H1 (cell line): Measurements from ENCODE around the gene SLC9B2. TPM values are rescaled to one million over a fixed set of nuclear protein-coding genes. Genes with fewer than 3 reads are reported as not detected.

Experiments
- CTCF ChIA-PET: fragments of 300-600 bp; sonication (Branson Sonifier 250); formaldehyde crosslinking; loops from one replicate; lab custom pipeline; 2021; ENCODE audit not compliant: partially characterized antibody; lab: Charles Lee
- POLR2A ChIA-PET: fragments of 300-600 bp; sonication (Branson Sonifier 250); formaldehyde crosslinking; loops from one replicate; lab custom pipeline; 2021; ENCODE audit warnings: inconsistent platforms; ENCODE audit not compliant: partially characterized antibody; lab: Charles Lee
- DNase-seq, 2 experiments: peaks; one replicate each; pipeline versions ENCODE4 v3.0.0 to v3.0.0-alpha.2; 2010 to 2022; ENCODE audit warnings: low spot score in 2 of 2, low read depth in 1 of 2, mixed read lengths in 1 of 2
- FAIRE-seq: peaks from 2 replicates; lab custom pipeline; 2011; peaks lifted over from hg19 to GRCh38; lab: Jason Lieb, UNC
- H2AFZ ChIP-seq: 2 replicates; pipeline ENCODE4 v1.8.1; 2012; ENCODE audit warnings: low read length, inconsistent platforms
- H2AK5ac ChIP-seq: 2 replicates; pipeline ENCODE4 v1.6.1; 2013; ENCODE audit warnings: low read depth, low read length
- H2BK120ac ChIP-seq: replicated peaks from 2 replicates; pipeline ENCODE3; 2013; ENCODE audit warnings: low read depth, low read length, inconsistent platforms
- H2BK12ac ChIP-seq: 2 replicates; pipeline ENCODE4 v1.6.1; 2013; ENCODE audit warnings: low read depth, low read length
- H2BK15ac ChIP-seq: 2 replicates; pipeline ENCODE4 v1.6.1; 2013; ENCODE audit warnings: low read length
- H2BK20ac ChIP-seq: 2 replicates; pipeline ENCODE4 v1.6.1; 2013; ENCODE audit warnings: low read length
- H2BK5ac ChIP-seq: 2 replicates; pipeline ENCODE4 v1.6.1; 2013; ENCODE audit warnings: low read depth, low read length
- H3K14ac ChIP-seq: 2 replicates; pipeline ENCODE4 v1.6.1; 2013; ENCODE audit warnings: inconsistent platforms; ENCODE audit not compliant: insufficient read length
- H3K18ac ChIP-seq: 2 replicates; pipeline ENCODE4 v1.6.1; 2013; ENCODE audit warnings: low read length; ENCODE audit errors: extremely low read depth
- H3K23ac ChIP-seq: 2 replicates; pipeline ENCODE4 v1.6.1; 2013; ENCODE audit warnings: inconsistent platforms; ENCODE audit not compliant: insufficient read length
- H3K23me2 ChIP-seq: 2 replicates; pipeline ENCODE4 v1.6.1; 2013; ENCODE audit warnings: low read depth, low read length
- H3K27ac ChIP-seq: 2 replicates; pipeline ENCODE4 v1.6.1; 2011; ENCODE audit warnings: low read depth, low read length, inconsistent platforms
- H3K27me3 ChIP-seq, 4 experiments: replicated peaks in 1 of 4; 1 replicate in 1 of 4; 2 replicates in 3 of 4; pipeline versions ENCODE4 v1.6.1 to v1.8.1; 2011 to 2013; ENCODE audit warnings: low read length in 3 of 4, mild to moderate bottlenecking in 3 of 4, inconsistent platforms in 2 of 4, mixed read lengths in 2 of 4, moderate library complexity in 1 of 4; ENCODE audit not compliant: control insufficient read depth in 3 of 4, insufficient read depth in 3 of 4; ENCODE audit errors: extremely low read depth in 1 of 4
- H3K36me3 ChIP-seq, 4 experiments: 2 replicates each; pipeline versions ENCODE4 v1.6.1 to v1.8.1; 2011 to 2013; ENCODE audit warnings: mild to moderate bottlenecking in 4 of 4, low read length in 3 of 4, moderate library complexity in 2 of 4, control low read depth in 1 of 4, inconsistent platforms in 1 of 4; ENCODE audit not compliant: insufficient read depth in 4 of 4, control insufficient read depth in 2 of 4
- H3K4ac ChIP-seq: replicated peaks from 2 replicates; pipeline ENCODE3; 2013; ENCODE audit warnings: low read length, low read depth, mixed read lengths, inconsistent platforms; ENCODE audit not compliant: insufficient read length
- H3K4me1 ChIP-seq, 4 experiments: replicated peaks in 1 of 4; 1 replicate in 1 of 4; 2 replicates in 3 of 4; pipeline versions ENCODE4 v1.6.1 to v1.8.1; 2011 to 2013; ENCODE audit warnings: low read length in 3 of 4, inconsistent platforms in 2 of 4, mixed read lengths in 1 of 4; ENCODE audit not compliant: insufficient read depth in 4 of 4, control insufficient read depth in 3 of 4
- H3K4me2 ChIP-seq, 2 experiments: 2 replicates each; pipeline versions ENCODE4 v1.6.1 to v1.8.1; 2011 to 2013; ENCODE audit warnings: low read depth in 2 of 2, low read length in 2 of 2, control low read depth in 1 of 2, inconsistent platforms in 1 of 2, mild to moderate bottlenecking in 1 of 2; ENCODE audit not compliant: insufficient read depth in 1 of 2
- H3K4me3 ChIP-seq, 4 experiments: fragments of 200-600, 300-600 bp in 1 of 4; sonication (generic), shearing (Covaris generic), sonication (Bioruptor Twin) in 1 of 4; 2 replicates each; pipeline versions ENCODE4 v1.5.1 to v1.8.1; 2011 to 2016; ENCODE audit warnings: low read length in 4 of 4, low read depth in 3 of 4, control low read depth in 2 of 4, inconsistent platforms in 2 of 4, mild to moderate bottlenecking in 2 of 4, mixed read lengths in 1 of 4, moderate library complexity in 1 of 4; ENCODE audit not compliant: insufficient read depth in 2 of 4; ENCODE audit errors: extremely low read depth in 1 of 4
- H3K56ac ChIP-seq: replicated peaks from 2 replicates; pipeline ENCODE3; 2013; ENCODE audit warnings: low read depth, mild to moderate bottlenecking, mixed read lengths, low read length, inconsistent platforms; ENCODE audit not compliant: insufficient read length
- H3K79me1 ChIP-seq: 2 replicates; pipeline ENCODE4 v1.6.1; 2013; ENCODE audit warnings: low read depth, low read length, control low read depth
- H3K79me2 ChIP-seq, 2 experiments: 2 replicates each; pipeline versions ENCODE4 v1.6.1 to v1.8.1; 2012 to 2013; ENCODE audit warnings: low read length in 2 of 2, mild to moderate bottlenecking in 2 of 2, inconsistent platforms in 1 of 2; ENCODE audit not compliant: insufficient read depth in 2 of 2, control insufficient read depth in 1 of 2
- H3K9ac ChIP-seq, 4 experiments: replicated peaks in 1 of 4; 1 replicate in 1 of 4; 2 replicates in 3 of 4; pipeline versions ENCODE4 v1.6.1 to v1.8.1; 2011 to 2013; ENCODE audit warnings: low read depth in 3 of 4, low read length in 3 of 4, control low read depth in 2 of 4, mild to moderate bottlenecking in 2 of 4, moderate library complexity in 2 of 4, inconsistent platforms in 1 of 4; ENCODE audit errors: extremely low read depth in 1 of 4
- H3K9me3 ChIP-seq, 2 experiments: 2 replicates each; pipeline versions ENCODE4 v1.6.1 to v1.8.1; 2012 to 2013; ENCODE audit warnings: mild to moderate bottlenecking in 2 of 2, moderate library complexity in 2 of 2, control low read depth in 1 of 2, inconsistent platforms in 1 of 2, low read depth in 1 of 2, low read length in 1 of 2, mixed read lengths in 1 of 2; ENCODE audit not compliant: insufficient read depth in 2 of 2
- H4K20me1 ChIP-seq, 2 experiments: replicated peaks in 1 of 2; 2 replicates each; pipeline versions ENCODE3 to v1.8.1; 2011 to 2013; ENCODE audit warnings: inconsistent platforms in 2 of 2, low read length in 2 of 2, mild to moderate bottlenecking in 1 of 2; ENCODE audit not compliant: insufficient read depth in 2 of 2, control insufficient read depth in 1 of 2
- H4K5ac ChIP-seq: 2 replicates; pipeline ENCODE4 v1.6.1; 2013; ENCODE audit warnings: low read length, low read depth, mixed read lengths, inconsistent platforms; ENCODE audit not compliant: insufficient read length
- H4K8ac ChIP-seq: 2 replicates; pipeline ENCODE4 v1.8.0; 2013; ENCODE audit warnings: mild to moderate bottlenecking, moderate library complexity, low read length, inconsistent platforms; ENCODE audit not compliant: insufficient read depth; ENCODE audit errors: extremely low read depth
- H4K91ac ChIP-seq: replicated peaks from 2 replicates; pipeline ENCODE3; 2013; ENCODE audit warnings: low read length, mixed read lengths, inconsistent platforms; ENCODE audit not compliant: insufficient read length
- BCL11A ChIP-seq, 2 experiments: IDR thresholded peaks; one replicate each; pipeline ENCODE4 v1.6.1; 2011; ENCODE audit warnings: low read depth in 2 of 2, low read length in 2 of 2, mild to moderate bottlenecking in 2 of 2
- KDM4A ChIP-seq: IDR thresholded peaks from one replicate; pipeline ENCODE4 v1.7.1; 2012; ENCODE audit warnings: low read depth, mild to moderate bottlenecking, moderate library complexity, low read length, inconsistent platforms; ENCODE audit not compliant: severe bottlenecking
- KDM5A ChIP-seq: fragments of 200-600 bp; IDR thresholded peaks from 2 replicates; pipeline ENCODE4 v1.7.1; 2012; ENCODE audit warnings: mild to moderate bottlenecking, low read length, inconsistent platforms, mixed read lengths
- RFX5 ChIP-seq: IDR thresholded peaks from 2 replicates; pipeline ENCODE4 v1.6.1; 2011; ENCODE audit warnings: low read depth, low read length, improper control_type of control experiment, borderline replicate concordance
- SP2 ChIP-seq: IDR thresholded peaks from 2 replicates; pipeline ENCODE4 v1.6.1; 2012; ENCODE audit warnings: mild to moderate bottlenecking, low read length, inconsistent platforms
- SP4 ChIP-seq: IDR thresholded peaks from 2 replicates; pipeline ENCODE4 v1.6.1; 2012; ENCODE audit warnings: low read length, inconsistent platforms
- WGBS, 2 experiments: shearing (Covaris generic) in 1 of 2; methylation state at CpG; one replicate each; pipeline versions ENCODE4 v1.1.6 to v1.1.7; 2013 to 2015; ENCODE audit warnings: low lambda C conversion rate in 2 of 2, mixed read lengths in 2 of 2, inconsistent platforms in 1 of 2, low coverage in 1 of 2, missing lambda C conversion rate in 1 of 2; ENCODE audit not compliant: insufficient replicate concordance in 2 of 2, insufficient coverage in 1 of 2, insufficient read length in 1 of 2; ENCODE audit errors: extremely low coverage in 1 of 2, missing lambda C conversion rate in 1 of 2; 5-methylcytosine and 5-hydroxymethylcytosine counted together
- polyA plus RNA-seq, 7 experiments: library from polyadenylated mRNA; depleted of rRNA in 3 of 7; stranded (reverse) in 5 of 7; unstranded in 2 of 7; fragments of >200 nt in 5 of 7; fragments of 200-250 nt in 2 of 7; gene quantifications; 1 replicate in 5 of 7; 2 replicates in 1 of 7; 4 replicates in 1 of 7; pipeline versions ENCODE4 v1.2.1 to v1.2.3, GENCODE V29; 2011 to 2013; ENCODE audit warnings: missing spikeins in 2 of 7, mixed read lengths in 2 of 7
- total RNA-seq: library from RNA; stranded (reverse); fragmentation: NEBNext Ultra II Directional; extraction: Animal tissue kit (Norgen Biotek cat#: 25700); gene quantifications from 2 replicates; pipeline ENCODE4 v1.2.1, GENCODE V29; 2021

Gene SLC9B2
- total and polyA plus RNA-seq, 2 of the 8 experiments (the other 6 are each of a cell fraction or from before 2014, with no cell fraction given) = 3.2 to 5.2 TPM

GRCh38 chr4:103126126-103126525, 49.6 kb upstream of the SLC9B2 start:
- POLR2A ChIA-PET = no interaction called here

More at GRCh38 chr4:103126126-103126525, 49.6 kb upstream of the SLC9B2 start:
- no peak overlapping the region for H2BK12ac ChIP-seq
- no peak overlapping the region for H2BK5ac ChIP-seq
- no peaks in the 10 kb centered on the region for H3K79me1 ChIP-seq
- H2AK5ac ChIP-seq = no peak overlapping the region
- H3K27ac ChIP-seq = no peak overlapping the region
- H4K5ac ChIP-seq = no peak overlapping the region
- no peak overlapping the region for H3K18ac ChIP-seq
- no peak overlapping the region for H4K91ac ChIP-seq
- no peaks in the 10 kb centered on the region for H4K20me1 ChIP-seq
- no peak overlapping the region for H2BK20ac ChIP-seq
- no peak overlapping the region for H3K4me3 ChIP-seq
- CTCF ChIA-PET = interaction anchor here (1.8 kb wide), 1 partner anchor 26 kb away, joined by 4 read pairs; the partner anchor contains the start of gene BDH2
- no peaks in the 10 kb centered on the region for H3K23me2 ChIP-seq
- no peak overlapping the region for H3K9ac ChIP-seq
- no peaks in the 10 kb centered on the region for H3K27me3 ChIP-seq
- WGBS, 2 experiments = 89% methylated on average over 3 of the region's 3 CpGs; no CpG with 5 or more reads in 1 of the 2 experiments
- H3K4ac ChIP-seq = no peak overlapping the region
- TF ChIP-seq RFX5 = no peak
- no peak for TF ChIP-seq BCL11A (IDR thresholded peaks at IDR 0.05; ENCODE audit: low read depth in 2 of 2, low read length in 2 of 2)
- TF ChIP-seq SP4 = no peak
- no peak for TF ChIP-seq SP2
- TF ChIP-seq KDM5A = no peak
- no peak for TF ChIP-seq KDM4A
- no peak overlapping the region for H3K14ac ChIP-seq
- no peak overlapping the region for H3K56ac ChIP-seq
- H3K4me2 ChIP-seq = no peak overlapping the region
- DNase-seq = no peak
- H2BK120ac ChIP-seq = no peak overlapping the region
- no peak overlapping the region for H3K23ac ChIP-seq
- H3K36me3 ChIP-seq = peaks cover 0 to 18% (median 10%) of the 10 kb centered on the region in 4 experiments; a peak in 5 of 8 replicates
- FAIRE-seq = no peak
- H2BK15ac ChIP-seq = no peak overlapping the region
- no peaks in the 10 kb centered on the region for H3K4me1 ChIP-seq
- H4K8ac ChIP-seq = no peak overlapping the region
- H3K79me2 ChIP-seq = no peaks in the 10 kb centered on the region
- no peaks in the 10 kb centered on the region for H3K9me3 ChIP-seq
- H2AFZ ChIP-seq = no peak overlapping the region
